Stimulated activated memory B cell treated with anti-CD40 and anti-IgM and Interleukin-4, amounts not matched to agents 10 μg/mL and 1 μg/mL and 100 μg/mL, for 72 hours (primary cell): ENCODE data around the gene ZMYND8.

ENCODE experiments used
- ATAC-seq: fragments of 150-1000 bp; cut with Tn5 transposase; 2 replicates; pipeline ENCODE4 v1.10.0; 2021
- H3K27ac Mint-ChIP-seq: one replicate; pipeline ENCODE4 v1.8.0; 2022; ENCODE audit warnings: mild to moderate bottlenecking, mixed read lengths
- H3K27me3 Mint-ChIP-seq: one replicate; pipeline ENCODE4 v1.8.0; 2022; ENCODE audit warnings: mixed read lengths
- H3K36me3 Mint-ChIP-seq: one replicate; pipeline ENCODE4 v1.8.0; 2022; ENCODE audit warnings: mixed read lengths
- H3K4me1 Mint-ChIP-seq: one replicate; pipeline ENCODE4 v1.8.0; 2022; ENCODE audit warnings: mixed read lengths
- H3K4me3 Mint-ChIP-seq: one replicate; pipeline ENCODE4 v1.8.0; 2022; ENCODE audit warnings: mild to moderate bottlenecking, moderate library complexity, mixed read lengths
- H3K9me3 Mint-ChIP-seq: one replicate; pipeline ENCODE4 v1.8.0; 2022; ENCODE audit warnings: mixed read lengths

ZMYND8 gene

GRCh38 chr20:47334022-47334551 lies 22.4 kb downstream of the ZMYND8 start:
- peak overlapping the region; percentile 62 for H3K27ac Mint-ChIP-seq
- H3K4me3 Mint-ChIP-seq, result peak overlapping the region; percentile 3
- no peaks in the 10 kb centered on the region for H3K27me3 Mint-ChIP-seq
- no peaks in the 10 kb centered on the region for H3K9me3 Mint-ChIP-seq
- no peak for ATAC-seq
- peaks cover 62% of the 10 kb centered on the region for H3K4me1 Mint-ChIP-seq
- H3K36me3 Mint-ChIP-seq, result peaks cover 55% of the 10 kb centered on the region

- H3K27me3 Mint-ChIP-seq, result no peaks in the 10 kb centered on the region
- peaks cover 60% of the 10 kb centered on the region for H3K4me1 Mint-ChIP-seq
- peak overlapping the region; percentile 62 for H3K27ac Mint-ChIP-seq
- peaks cover 49% of the 10 kb centered on the region for H3K36me3 Mint-ChIP-seq
- no peaks in the 10 kb centered on the region for H3K9me3 Mint-ChIP-seq
- H3K4me3 Mint-ChIP-seq, result no peak overlapping the region
- ATAC-seq, result no peak
Measured at GRCh38 chr20:47332381-47333206, 23.9 kb downstream of the ZMYND8 start.

GRCh38 chr20:47330933-47331708 lies 25.4 kb downstream of the ZMYND8 start:
- no peak for ATAC-seq
- Mint-ChIP-seq H3K9me3 (no peaks in the 10 kb centered on the region), H3K36me3 (peaks cover 51% of the 10 kb centered on the region), H3K27ac (peak overlapping the region; percentile 18), H3K27me3 (no peaks in the 10 kb centered on the region), H3K4me3 (no peak overlapping the region), H3K4me1 (peaks cover 51% of the 10 kb centered on the region)

- Mint-ChIP-seq H3K27ac (no peak overlapping the region), H3K27me3 (no peaks in the 10 kb centered on the region), H3K4me1 (peaks cover 44% of the 10 kb centered on the region), H3K36me3 (peaks cover 51% of the 10 kb centered on the region), H3K9me3 (no peaks in the 10 kb centered on the region), H3K4me3 (no peak overlapping the region)
- no peak for ATAC-seq
Measured at GRCh38 chr20:47330071-47330470, 26.4 kb downstream of the ZMYND8 start.

GRCh38 chr20:47328129-47328528 lies 28.4 kb downstream of the ZMYND8 start:
- H3K27me3 Mint-ChIP-seq, result no peaks in the 10 kb centered on the region
- no peak overlapping the region for H3K4me3 Mint-ChIP-seq
- no peak for ATAC-seq
- peaks cover 46% of the 10 kb centered on the region for H3K4me1 Mint-ChIP-seq
- H3K9me3 Mint-ChIP-seq, result no peaks in the 10 kb centered on the region
- H3K27ac Mint-ChIP-seq, result peak overlapping the region; percentile 61
- peaks cover 50% of the 10 kb centered on the region for H3K36me3 Mint-ChIP-seq

GRCh38 chr20:47327711-47328110 lies 28.8 kb downstream of the ZMYND8 start:
- peak overlapping the region; percentile 61 for H3K27ac Mint-ChIP-seq
- H3K9me3 Mint-ChIP-seq, result no peaks in the 10 kb centered on the region
- H3K4me3 Mint-ChIP-seq, result no peak overlapping the region
- H3K4me1 Mint-ChIP-seq, result peaks cover 46% of the 10 kb centered on the region
- no peak for ATAC-seq
- H3K36me3 Mint-ChIP-seq, result peaks cover 46% of the 10 kb centered on the region
- no peaks in the 10 kb centered on the region for H3K27me3 Mint-ChIP-seq

- Mint-ChIP-seq H3K36me3 (peaks cover 37% of the 10 kb centered on the region), H3K9me3 (no peaks in the 10 kb centered on the region), H3K4me1 (peaks cover 38% of the 10 kb centered on the region), H3K4me3 (no peak overlapping the region), H3K27me3 (no peaks in the 10 kb centered on the region), H3K27ac (no peak overlapping the region)
- ATAC-seq, result no peak
Measured at GRCh38 chr20:47326658-47327268, 29.7 kb downstream of the ZMYND8 start.

- peaks cover 38% of the 10 kb centered on the region for H3K4me1 Mint-ChIP-seq
- H3K4me3 Mint-ChIP-seq, result no peak overlapping the region
- H3K36me3 Mint-ChIP-seq, result peaks cover 35% of the 10 kb centered on the region
- ATAC-seq, result no peak
- no peaks in the 10 kb centered on the region for H3K9me3 Mint-ChIP-seq
- H3K27me3 Mint-ChIP-seq, result no peaks in the 10 kb centered on the region
- peak overlapping the region; percentile 55 for H3K27ac Mint-ChIP-seq
Measured at GRCh38 chr20:47325242-47325641, 31.3 kb downstream of the ZMYND8 start.

GRCh38 chr20:47320990-47321805 lies 35.3 kb downstream of the ZMYND8 start:
- Mint-ChIP-seq H3K4me3 (no peak overlapping the region), H3K4me1 (peaks cover 73% of the 10 kb centered on the region), H3K27me3 (no peaks in the 10 kb centered on the region), H3K36me3 (peaks cover 30% of the 10 kb centered on the region), H3K27ac (peak overlapping the region; percentile 7), H3K9me3 (no peaks in the 10 kb centered on the region)
- no peak for ATAC-seq

- H3K4me3 Mint-ChIP-seq, result no peak overlapping the region
- H3K27me3 Mint-ChIP-seq, result no peaks in the 10 kb centered on the region
- H3K4me1 Mint-ChIP-seq, result peaks cover 81% of the 10 kb centered on the region
- H3K9me3 Mint-ChIP-seq, result no peaks in the 10 kb centered on the region
- ATAC-seq, result no peak
- peak overlapping the region; percentile 74 for H3K27ac Mint-ChIP-seq
- peaks cover 19% of the 10 kb centered on the region for H3K36me3 Mint-ChIP-seq
Measured at GRCh38 chr20:47319517-47320252, 36.8 kb downstream of the ZMYND8 start.

- no peak for ATAC-seq
- Mint-ChIP-seq H3K4me3 (no peak overlapping the region), H3K4me1 (peaks cover 80% of the 10 kb centered on the region), H3K36me3 (peaks cover 15% of the 10 kb centered on the region), H3K27me3 (no peaks in the 10 kb centered on the region), H3K27ac (peak overlapping the region; percentile 74), H3K9me3 (no peaks in the 10 kb centered on the region)
Measured at GRCh38 chr20:47318586-47319516, 37.6 kb downstream of the ZMYND8 start.

- Mint-ChIP-seq H3K27me3 (no peaks in the 10 kb centered on the region), H3K36me3 (peaks cover 15% of the 10 kb centered on the region), H3K9me3 (no peaks in the 10 kb centered on the region), H3K27ac (peak overlapping the region; percentile 74), H3K4me1 (peaks cover 73% of the 10 kb centered on the region), H3K4me3 (peak overlapping the region; percentile 11)
- no peak for ATAC-seq
Measured at GRCh38 chr20:47318027-47318585, 38.4 kb downstream of the ZMYND8 start.
